ENCODE measurements around the gene EIF4ENIF1. TPM values are rescaled to one million over a fixed set of nuclear protein-coding genes. Genes with fewer than 3 reads are reported as not detected.

The EIF4ENIF1 gene
- total and polyA plus RNA-seq, 9 of the 15 experiments (the other 6 are each of a cell fraction or from before 2014, with no cell fraction given), result 2.5 to 24.9 (median 15.8) TPM

DNA sequence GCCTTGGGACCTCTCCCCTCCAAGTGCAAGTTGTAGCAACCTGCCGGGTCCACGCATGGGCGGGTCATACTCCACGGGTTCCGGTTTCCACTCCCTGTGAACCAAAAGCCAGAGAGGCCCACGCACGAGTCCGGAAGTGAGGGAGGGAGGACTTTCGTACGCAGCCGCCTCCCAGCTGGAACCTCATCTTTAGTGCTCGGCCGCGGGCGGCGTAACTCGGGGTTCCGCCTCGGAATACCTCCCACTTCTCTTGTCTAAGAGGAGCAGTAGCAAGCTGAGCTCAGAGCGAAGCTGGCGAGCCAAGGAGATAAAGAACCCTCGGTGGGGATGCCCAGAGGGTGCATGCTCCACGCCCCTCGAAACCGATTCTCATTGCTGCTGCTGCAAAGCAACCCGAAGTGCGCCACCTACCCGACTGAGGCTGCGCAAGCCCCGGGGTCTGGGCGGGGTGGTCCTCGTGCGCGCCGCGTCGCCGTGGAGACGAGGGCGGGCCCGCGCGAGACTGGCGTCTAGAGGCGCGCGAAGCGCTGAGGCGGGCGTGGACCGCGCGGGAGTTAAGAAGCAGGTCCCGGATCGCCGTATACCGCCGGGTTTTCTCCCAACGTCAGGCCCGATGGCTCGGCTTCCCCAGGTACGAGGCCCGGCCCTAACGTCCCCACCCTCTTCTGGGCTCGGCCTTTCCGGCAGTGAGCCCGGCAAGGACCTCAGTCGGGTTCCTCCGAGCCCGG, 6.5 kb upstream of the EIF4ENIF1 start, which contains the start of gene SFI1 (continued):
- TF ChIP-seq ZNF511 (CRISPR knock-in tag; IDR thresholded peaks at IDR 0.05) (no peak; the same call in 1 of the 2 replicates), BMI1 (IDR thresholded peaks at IDR 0.05; ENCODE audit: low read length) (no peak), BCL6 (CRISPR knock-in tag; IDR thresholded peaks at IDR 0.05) (no peak), ZNF384 (IDR thresholded peaks at IDR 0.05; ENCODE audit: low read depth, low read length) (no peak), HLTF (IDR thresholded peaks at IDR 0.05) (no peak), SAP30 (IDR thresholded peaks at IDR 0.05; ENCODE audit: borderline replicate concordance, insufficient read depth, low read depth, low read length, poor library complexity, severe bottlenecking) (peak; percentile 65), TEAD2 (tag; IDR thresholded peaks at IDR 0.05) (no peak), PML (IDR thresholded peaks at IDR 0.05; ENCODE audit: low read length) (0 out of 2 replicates have a peak, but pooled peaks have one; percentile 11), ZBTB5 (IDR thresholded peaks at IDR 0.05) (no peak), ZNF778 (CRISPR knock-in tag; IDR thresholded peaks at IDR 0.05) (no peak), RBM39 (optimal IDR thresholded peaks at IDR 0.05; ENCODE audit: low read depth, low read length) (no peak), SIN3A (IDR thresholded peaks at IDR 0.05; ENCODE audit: borderline replicate concordance in 2 of 2, control insufficient read depth in 1 of 2, low read depth in 2 of 2, low read length in 2 of 2) (peak; percentile 6 to 72; a peak in 2 of 4 replicates), ZKSCAN3 (CRISPR knock-in tag; IDR thresholded peaks at IDR 0.05) (no peak), ARHGAP35 (IDR thresholded peaks at IDR 0.05; ENCODE audit: partially characterized antibody) (no peak), NR2C2 (CRISPR knock-in tag; IDR thresholded peaks at IDR 0.05) (no peak), NR2C2 (tag; IDR thresholded peaks at IDR 0.05) (no peak; the same call in 1 of the 2 replicates)
- TF ChIP-seq, protein P1, sequence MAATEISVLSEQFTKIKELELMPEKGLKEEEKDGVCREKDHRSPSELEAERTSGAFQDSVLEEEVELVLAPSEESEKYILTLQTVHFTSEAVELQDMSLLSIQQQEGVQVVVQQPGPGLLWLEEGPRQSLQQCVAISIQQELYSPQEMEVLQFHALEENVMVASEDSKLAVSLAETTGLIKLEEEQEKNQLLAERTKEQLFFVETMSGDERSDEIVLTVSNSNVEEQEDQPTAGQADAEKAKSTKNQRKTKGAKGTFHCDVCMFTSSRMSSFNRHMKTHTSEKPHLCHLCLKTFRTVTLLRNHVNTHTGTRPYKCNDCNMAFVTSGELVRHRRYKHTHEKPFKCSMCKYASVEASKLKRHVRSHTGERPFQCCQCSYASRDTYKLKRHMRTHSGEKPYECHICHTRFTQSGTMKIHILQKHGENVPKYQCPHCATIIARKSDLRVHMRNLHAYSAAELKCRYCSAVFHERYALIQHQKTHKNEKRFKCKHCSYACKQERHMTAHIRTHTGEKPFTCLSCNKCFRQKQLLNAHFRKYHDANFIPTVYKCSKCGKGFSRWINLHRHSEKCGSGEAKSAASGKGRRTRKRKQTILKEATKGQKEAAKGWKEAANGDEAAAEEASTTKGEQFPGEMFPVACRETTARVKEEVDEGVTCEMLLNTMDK (IDR thresholded peaks at IDR 0.05; ENCODE audit: borderline replicate concordance, insufficient read depth, low read depth, low read length, poor library complexity, severe bottlenecking), result peak; percentile 94
- TF ChIP-seq, protein P2, sequence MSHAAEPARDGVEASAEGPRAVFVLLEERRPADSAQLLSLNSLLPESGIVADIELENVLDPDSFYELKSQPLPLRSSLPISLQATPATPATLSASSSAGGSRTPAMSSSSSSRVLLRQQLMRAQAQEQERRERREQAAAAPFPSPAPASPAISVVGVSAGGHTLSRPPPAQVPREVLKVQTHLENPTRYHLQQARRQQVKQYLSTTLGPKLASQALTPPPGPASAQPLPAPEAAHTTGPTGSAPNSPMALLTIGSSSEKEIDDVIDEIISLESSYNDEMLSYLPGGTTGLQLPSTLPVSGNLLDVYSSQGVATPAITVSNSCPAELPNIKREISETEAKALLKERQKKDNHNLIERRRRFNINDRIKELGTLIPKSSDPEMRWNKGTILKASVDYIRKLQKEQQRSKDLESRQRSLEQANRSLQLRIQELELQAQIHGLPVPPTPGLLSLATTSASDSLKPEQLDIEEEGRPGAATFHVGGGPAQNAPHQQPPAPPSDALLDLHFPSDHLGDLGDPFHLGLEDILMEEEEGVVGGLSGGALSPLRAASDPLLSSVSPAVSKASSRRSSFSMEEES (CRISPR knock-in tag; IDR thresholded peaks at IDR 0.05), result no peak
